Brain microvascular endothelial cell (primary cell): Measurements from ENCODE around the gene WDR26.

Source experiments
- DNase-seq: peaks from one replicate; pipeline ENCODE4 v3.0.0-alpha.2; 2020
- H3K27ac ChIP-seq: fragments of 250-450 bp; sonication (Bioruptor Pico); 2 replicates; pipeline ENCODE4 v1.5.1; 2020; ENCODE audit warnings: mild to moderate bottlenecking, moderate library complexity
- H3K27me3 ChIP-seq: fragments of 250-450 bp; sonication (Bioruptor Pico); replicated peaks from 2 replicates; pipeline ENCODE4 v1.5.1; 2020; ENCODE audit warnings: mild to moderate bottlenecking
- H3K36me3 ChIP-seq: fragments of 250-450 bp; sonication (Bioruptor Pico); replicated peaks from 2 replicates; pipeline ENCODE4 v1.5.1; 2020; ENCODE audit warnings: mild to moderate bottlenecking
- H3K4me3 ChIP-seq: 2 replicates; pipeline ENCODE4 v1.5.1; 2011; ENCODE audit warnings: low read depth, mild to moderate bottlenecking, control low read depth, low read length, moderate library complexity
- in situ Hi-C: cut with HindIII; loops from 2 replicates; pipeline ENCODE4 v1.10.0; 2017; ENCODE audit warnings: low sequenced_read_pairs, low pct_ligation_motif_present
- TF ChIP-seq, protein P1 (sequence below): IDR thresholded peaks from 2 replicates; pipeline ENCODE4 v1.5.1; 2011; ENCODE audit warnings: low read depth, mild to moderate bottlenecking, moderate library complexity, low read length, control low read depth, inconsistent platforms; ENCODE audit errors: missing control alignments

The WDR26 gene

DNA sequence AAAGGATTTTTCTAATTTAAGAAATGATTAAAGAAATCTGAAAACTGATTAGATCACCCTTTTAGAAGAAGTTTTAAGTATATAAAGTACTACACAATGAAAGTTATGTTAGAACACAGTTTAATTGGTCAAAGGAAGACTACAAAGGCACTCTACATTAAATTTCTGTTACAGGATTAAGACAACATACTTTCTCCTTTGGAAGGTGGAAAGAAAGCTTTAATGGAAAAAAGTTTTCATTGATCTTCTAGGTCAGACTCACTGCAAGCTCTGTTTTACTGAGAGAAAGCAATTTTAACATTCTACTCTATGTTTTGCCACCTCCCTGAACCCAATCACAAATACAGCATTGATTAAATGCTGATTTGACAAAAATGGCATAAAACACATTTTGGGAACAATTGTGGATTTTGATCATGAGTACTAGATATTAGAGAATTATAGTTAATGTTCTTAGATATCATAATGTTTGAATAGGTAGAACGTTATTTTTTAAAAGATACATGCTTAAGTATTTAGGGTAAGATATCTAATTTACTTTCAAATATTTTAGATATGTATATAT lies 32.0 kb downstream of the WDR26 start:
- H3K27me3 ChIP-seq, result no peaks in the 10 kb centered on the region
- no peak overlapping the region for H3K4me3 ChIP-seq
- H3K36me3 ChIP-seq, result peaks cover 60% of the 10 kb centered on the region
- no peak overlapping the region for H3K27ac ChIP-seq
- in situ Hi-C loops, result no loop called here
- TF ChIP-seq, protein P1, sequence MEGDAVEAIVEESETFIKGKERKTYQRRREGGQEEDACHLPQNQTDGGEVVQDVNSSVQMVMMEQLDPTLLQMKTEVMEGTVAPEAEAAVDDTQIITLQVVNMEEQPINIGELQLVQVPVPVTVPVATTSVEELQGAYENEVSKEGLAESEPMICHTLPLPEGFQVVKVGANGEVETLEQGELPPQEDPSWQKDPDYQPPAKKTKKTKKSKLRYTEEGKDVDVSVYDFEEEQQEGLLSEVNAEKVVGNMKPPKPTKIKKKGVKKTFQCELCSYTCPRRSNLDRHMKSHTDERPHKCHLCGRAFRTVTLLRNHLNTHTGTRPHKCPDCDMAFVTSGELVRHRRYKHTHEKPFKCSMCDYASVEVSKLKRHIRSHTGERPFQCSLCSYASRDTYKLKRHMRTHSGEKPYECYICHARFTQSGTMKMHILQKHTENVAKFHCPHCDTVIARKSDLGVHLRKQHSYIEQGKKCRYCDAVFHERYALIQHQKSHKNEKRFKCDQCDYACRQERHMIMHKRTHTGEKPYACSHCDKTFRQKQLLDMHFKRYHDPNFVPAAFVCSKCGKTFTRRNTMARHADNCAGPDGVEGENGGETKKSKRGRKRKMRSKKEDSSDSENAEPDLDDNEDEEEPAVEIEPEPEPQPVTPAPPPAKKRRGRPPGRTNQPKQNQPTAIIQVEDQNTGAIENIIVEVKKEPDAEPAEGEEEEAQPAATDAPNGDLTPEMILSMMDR, result no peak
- DNase-seq, result no peak

DNA sequence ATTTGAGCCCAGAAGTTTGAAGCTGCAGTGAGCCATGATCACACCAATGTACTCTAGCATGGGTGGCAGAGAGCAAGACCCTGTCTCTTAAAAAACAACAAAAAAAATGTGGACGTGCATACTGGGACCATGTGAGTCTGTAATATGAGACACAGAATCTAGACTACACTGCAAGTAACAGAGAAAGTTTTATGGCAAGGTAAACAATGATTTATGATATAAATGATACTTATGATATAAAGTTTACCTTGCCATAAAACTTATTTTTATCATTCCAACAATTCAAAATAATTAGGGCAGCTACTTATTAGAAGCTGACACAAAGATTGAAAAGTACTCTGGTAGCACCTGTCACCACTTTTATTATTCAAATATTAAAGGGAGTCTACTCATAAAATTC lies 34.7 kb downstream of the WDR26 start:
- Histone ChIP-seq H3K36me3 (peaks cover 63% of the 10 kb centered on the region), H3K4me3 (no peak overlapping the region), H3K27ac (no peak overlapping the region), H3K27me3 (no peaks in the 10 kb centered on the region)
- no peak for DNase-seq
- in situ Hi-C loops, result no loop called here
- TF ChIP-seq, protein P1, result no peak

DNA sequence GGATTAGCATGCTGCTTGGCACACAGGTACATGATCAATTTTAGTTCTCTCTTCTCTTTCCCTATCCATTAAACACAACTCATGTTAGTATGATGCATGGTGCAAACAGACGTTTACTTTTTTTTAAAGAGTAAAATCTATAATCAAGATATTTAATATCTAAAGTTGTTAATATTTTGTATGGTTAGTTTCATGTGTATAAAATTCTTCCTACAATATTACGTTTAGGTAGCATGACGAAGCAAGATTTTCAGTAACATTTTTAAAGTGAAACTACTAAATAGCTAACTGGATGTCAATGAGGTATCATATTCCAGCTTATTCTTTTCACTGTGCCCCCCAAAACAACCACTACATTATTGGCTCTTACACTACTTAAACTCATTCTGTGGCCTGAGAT lies 41.3 kb downstream of the WDR26 start:
- H3K36me3 ChIP-seq, result peaks cover 76% of the 10 kb centered on the region
- in situ Hi-C loops, result no loop called here
- H3K27me3 ChIP-seq, result no peaks in the 10 kb centered on the region
- no peak overlapping the region for H3K4me3 ChIP-seq
- DNase-seq, result no peak
- H3K27ac ChIP-seq, result no peak overlapping the region
- TF ChIP-seq, protein P1, result no peak

DNA sequence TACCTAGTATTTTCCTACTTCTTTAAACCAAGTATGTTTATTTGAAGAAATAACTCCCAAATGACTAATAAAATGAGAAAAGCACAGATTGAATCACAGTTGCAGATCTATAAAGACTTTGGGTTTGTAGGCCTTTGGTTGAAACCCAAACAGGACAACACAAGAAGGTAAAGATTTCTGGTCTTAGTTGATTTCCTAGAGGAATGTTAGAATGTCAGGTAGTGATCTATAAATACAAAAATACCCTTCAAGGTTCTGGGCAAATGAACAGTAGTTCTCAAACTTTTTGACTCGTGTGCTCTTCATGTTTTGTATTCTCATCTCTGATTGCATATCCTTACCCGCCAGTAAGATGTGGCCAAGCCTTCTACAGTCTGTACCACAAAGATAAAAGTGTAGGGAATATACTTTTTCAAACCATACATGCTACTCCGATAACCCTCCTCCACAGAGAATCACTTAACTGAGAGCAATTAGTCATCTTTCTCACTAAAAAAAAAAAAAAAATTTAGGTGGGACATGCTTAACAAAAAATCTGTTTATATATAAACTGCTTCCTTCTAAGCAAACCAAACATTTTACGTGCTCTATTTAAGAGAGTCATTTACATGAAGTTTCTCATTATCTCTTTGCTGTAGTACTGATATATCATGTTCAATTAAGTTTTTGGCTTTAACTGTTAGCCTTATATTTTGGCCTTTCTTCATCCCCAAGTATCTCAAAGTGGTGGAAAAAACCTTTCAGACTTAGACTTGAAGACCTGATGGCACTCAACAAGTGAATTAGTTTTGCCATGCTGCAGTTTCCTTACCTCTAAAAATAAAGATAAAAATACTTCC lies 42.0 kb downstream of the WDR26 start:
- Histone ChIP-seq H3K36me3 (peaks cover 83% of the 10 kb centered on the region), H3K4me3 (no peak overlapping the region), H3K27ac (no peak overlapping the region), H3K27me3 (no peaks in the 10 kb centered on the region)
- DNase-seq, result no peak
- TF ChIP-seq, protein P1, result no peak
- in situ Hi-C loops, result no loop called here

DNA sequence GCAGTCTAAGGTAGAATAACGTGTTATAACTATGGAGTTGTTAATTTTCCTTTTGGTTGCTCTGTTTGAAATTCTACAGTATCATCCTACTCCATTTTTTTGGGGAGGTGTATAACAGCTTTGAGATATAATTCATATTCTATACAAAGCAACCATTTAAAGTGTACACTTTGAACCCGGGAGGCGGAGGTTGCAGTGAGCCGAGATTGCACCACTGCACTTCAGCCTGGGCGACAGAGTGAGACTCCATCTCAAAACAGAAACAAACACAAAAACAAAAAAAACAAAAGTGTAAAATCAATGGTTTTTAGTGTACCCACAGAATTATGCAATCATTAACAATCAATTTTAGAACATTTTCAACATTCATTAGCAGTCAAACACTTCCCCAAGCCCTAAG lies 44.1 kb downstream of the WDR26 start:
- in situ Hi-C loops, result no loop called here
- H3K4me3 ChIP-seq, result no peak overlapping the region
- no peaks in the 10 kb centered on the region for H3K27me3 ChIP-seq
- TF ChIP-seq, protein P1, result no peak
- H3K27ac ChIP-seq, result no peak overlapping the region
- no peak for DNase-seq
- H3K36me3 ChIP-seq, result peaks cover 82% of the 10 kb centered on the region
